GM13977 (cell line): ENCODE measurements around the gene HCFC1R1.
A peak's percentile ranks its signal among the peaks of the same experiment; 100 is the strongest.
"Not testable (repeated sequence)": the region's sequence is repeated elsewhere in the genome, so short reads cannot be mapped to it uniquely, and the experiment has no call there.

Experiments used
- DNase-seq: peaks from one replicate; pipeline ENCODE4 v3.0.0; 2012; ENCODE audit warnings: low spot score
- in situ Hi-C: fragments of 300-500 bp; cut with MboI; formaldehyde crosslinking; loops from one replicate; pipeline ENCODE4 v1.12.0; 2022; ENCODE audit warnings: low sequenced_read_pairs, low pct_unique_long_range_greater_than_20kb, mixed read lengths, inconsistent platforms; ENCODE audit not compliant: unreplicated experiment
- TF ChIP-seq, protein P1 (sequence below): IDR thresholded peaks from 2 replicates; pipeline ENCODE4 v1.5.1; 2012; ENCODE audit warnings: mild to moderate bottlenecking, control low read depth; ENCODE audit not compliant: insufficient read depth; ENCODE audit errors: extremely low read depth, missing control alignments

The HCFC1R1 gene, protein sequence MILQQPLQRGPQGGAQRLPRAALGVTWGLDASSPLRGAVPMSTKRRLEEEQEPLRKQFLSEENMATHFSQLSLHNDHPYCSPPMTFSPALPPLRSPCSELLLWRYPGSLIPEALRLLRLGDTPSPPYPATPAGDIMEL

DNA sequence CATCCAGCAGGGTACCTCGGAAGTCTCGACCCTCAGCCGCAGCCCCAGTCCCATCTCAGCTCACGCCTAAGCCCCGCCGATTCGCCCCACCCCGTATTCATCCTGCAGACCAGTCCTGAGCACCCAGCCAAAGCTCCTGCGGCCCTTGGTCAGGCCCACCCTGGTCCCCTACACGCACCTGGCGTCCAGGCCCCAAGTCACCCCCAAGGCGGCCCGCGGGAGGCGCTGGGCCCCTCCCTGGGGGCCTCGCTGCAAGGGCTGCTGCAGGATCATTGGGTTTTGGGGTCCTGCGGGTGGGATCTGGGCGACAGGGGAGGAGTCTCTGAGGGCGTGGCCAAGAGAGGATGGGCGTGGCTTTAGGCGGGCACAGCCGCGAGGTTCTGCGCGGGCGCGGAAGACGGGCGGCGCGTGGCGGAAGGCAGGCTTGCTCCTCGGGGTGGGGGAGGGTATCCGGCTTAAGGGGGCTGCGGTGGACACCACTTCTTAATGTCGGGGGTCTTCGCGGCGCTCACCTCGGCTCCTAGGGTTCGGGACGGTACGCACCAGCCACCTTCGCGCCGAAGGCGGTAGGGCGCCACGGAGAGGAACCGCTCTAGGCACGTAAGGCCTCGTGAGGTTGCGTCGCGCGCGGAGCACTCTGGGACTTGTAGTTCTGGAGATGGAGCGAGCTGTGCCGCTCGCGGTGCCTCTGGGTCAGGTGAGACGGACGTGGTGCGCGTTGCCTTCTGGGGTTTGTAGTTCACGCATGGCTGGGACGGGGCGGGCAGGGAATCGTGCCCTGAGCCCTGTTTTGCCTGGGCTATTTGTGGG is at the start of gene HCFC1R1, which contains the start of gene THOC6:
Gene HCFC1R1, minus strand, starts transcription at position 274 of the 810 bp plus-strand sequence. Its CDS starts 1 bp downstream, at position 273.
Gene THOC6, plus strand, starts transcription at position 367 of the 810 bp plus-strand sequence. Its CDS starts 292 bp downstream, at position 659.
- in situ Hi-C loops = no loop called here
- TF ChIP-seq, protein P1, sequence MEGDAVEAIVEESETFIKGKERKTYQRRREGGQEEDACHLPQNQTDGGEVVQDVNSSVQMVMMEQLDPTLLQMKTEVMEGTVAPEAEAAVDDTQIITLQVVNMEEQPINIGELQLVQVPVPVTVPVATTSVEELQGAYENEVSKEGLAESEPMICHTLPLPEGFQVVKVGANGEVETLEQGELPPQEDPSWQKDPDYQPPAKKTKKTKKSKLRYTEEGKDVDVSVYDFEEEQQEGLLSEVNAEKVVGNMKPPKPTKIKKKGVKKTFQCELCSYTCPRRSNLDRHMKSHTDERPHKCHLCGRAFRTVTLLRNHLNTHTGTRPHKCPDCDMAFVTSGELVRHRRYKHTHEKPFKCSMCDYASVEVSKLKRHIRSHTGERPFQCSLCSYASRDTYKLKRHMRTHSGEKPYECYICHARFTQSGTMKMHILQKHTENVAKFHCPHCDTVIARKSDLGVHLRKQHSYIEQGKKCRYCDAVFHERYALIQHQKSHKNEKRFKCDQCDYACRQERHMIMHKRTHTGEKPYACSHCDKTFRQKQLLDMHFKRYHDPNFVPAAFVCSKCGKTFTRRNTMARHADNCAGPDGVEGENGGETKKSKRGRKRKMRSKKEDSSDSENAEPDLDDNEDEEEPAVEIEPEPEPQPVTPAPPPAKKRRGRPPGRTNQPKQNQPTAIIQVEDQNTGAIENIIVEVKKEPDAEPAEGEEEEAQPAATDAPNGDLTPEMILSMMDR = no peak
- peak; percentile 95 for DNase-seq

DNA sequence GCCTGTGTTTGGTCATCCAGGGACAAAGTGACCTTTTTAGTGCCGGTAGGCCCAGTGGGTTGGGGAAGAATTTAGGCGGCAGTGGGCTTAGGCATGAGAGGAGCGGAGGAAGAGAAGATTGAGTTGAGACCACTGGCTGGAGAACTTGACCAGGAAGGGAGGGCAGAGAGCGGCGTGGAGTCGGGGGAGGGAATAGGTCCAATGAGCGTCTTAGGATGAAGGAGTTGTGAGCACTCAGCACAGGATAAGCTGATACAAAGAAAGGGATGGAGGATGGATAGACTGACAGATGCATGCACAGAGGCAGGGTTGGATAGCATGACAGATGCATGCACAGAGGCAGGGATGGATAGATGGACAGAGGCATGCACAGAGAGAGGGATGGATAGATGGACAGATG is 49.7 kb upstream of the HCFC1R1 start:
- in situ Hi-C loops = no loop called here
- no peak for DNase-seq
- TF ChIP-seq, protein P1 = no peak

DNA sequence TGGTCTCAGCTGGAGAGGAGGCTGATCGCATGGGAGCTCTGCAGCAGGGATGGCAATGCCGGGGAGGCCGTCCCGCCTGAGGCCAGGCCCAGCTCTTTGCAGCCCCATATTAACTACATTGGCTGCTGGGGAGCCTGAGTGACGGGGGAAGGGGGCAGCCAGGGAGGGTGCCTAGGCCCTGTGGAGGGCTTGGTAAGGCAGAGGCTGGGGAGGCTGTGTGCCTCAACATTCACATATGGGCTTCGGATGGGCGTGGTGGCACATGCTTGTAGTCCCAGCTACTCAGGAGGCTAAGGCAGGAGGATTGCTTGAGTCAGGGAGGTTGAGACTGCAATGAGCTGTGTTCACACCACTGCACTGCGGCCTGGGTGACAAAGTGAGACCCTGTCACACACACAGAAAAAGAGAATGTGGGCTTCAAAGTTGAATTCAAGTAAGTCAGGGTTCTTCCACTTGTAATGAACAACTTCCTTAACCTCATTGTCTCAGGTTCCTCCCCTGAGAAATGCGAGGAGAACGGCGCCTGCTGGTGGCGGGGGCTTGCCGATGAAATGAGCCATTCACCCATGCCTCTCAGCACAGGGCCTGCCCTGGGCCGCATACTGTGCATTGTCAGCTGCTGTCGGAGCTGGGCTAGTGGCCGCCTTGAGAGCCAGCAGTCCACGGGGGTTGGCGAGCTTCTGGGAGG is 49.0 kb upstream of the HCFC1R1 start:
- TF ChIP-seq, protein P1 = peak; percentile 19
- DNase-seq, in situ Hi-C loops: not testable (repeated sequence)

DNA sequence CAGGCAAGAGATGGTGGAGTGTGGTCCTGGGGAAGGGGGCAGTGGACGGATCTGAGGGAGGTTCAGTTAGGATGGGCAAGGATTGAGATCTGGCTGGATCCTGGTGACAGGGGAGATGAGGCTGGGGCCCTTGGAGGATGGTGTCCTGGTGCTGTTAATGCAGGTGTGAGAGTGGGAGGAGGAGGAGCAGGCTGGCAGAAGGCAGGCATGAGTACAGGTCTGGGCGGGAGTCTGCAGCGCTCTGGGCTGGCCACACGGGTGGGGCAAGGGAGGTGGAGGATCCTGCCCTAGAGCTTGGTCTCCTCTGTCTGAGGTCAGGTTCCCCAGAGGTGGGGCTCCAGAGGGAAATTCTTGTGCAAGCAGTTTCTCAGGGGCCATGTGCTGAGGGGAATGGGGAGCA is 48.4 kb upstream of the HCFC1R1 start:
- DNase-seq, in situ Hi-C loops: not testable (repeated sequence)

DNA sequence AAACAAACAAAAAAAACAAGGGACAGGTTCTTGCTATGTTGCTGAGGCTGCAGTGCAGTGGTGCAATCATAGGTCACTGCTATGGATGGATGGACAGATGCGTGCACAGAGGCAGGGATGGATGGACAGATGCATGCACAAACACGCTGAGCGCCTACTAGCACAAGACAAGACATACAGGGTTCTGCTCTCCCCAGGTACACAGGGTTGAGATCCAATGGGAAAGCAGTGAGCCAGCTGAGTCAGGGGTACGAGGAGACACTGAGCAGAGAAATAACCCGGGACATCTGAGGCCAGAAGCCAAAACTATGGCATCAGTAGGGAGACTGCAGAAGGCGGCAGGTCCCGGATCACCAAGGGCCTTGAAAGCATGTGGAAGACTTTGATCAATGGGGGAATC is 47.9 kb upstream of the HCFC1R1 start:
- in situ Hi-C loops = no loop called here
- DNase-seq = no peak

DNA sequence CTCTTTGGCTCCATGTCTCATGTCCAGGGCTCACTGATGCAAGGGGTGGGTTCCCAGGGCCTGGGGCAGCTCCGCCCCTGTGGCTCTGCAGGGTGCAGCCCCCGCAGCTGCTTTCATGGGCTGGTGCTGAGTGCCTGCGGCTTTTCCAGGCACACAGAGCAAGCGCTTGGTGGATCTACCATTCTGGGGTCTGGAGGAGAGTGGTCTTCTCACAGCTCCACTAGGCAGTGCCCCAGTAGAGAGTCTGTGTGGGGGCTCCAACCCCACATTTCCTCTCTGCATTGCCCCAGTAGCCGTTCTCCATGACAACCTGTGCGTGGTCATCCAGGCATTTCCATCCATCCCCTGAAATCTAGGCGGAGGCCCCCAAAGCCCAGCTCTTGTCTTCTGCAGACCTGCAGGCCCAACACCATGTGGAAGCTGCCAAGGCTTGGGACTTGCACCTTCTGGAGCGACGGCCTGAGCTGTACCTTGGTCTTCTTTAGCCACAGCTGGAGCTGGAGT is 46.9 kb upstream of the HCFC1R1 start:
- DNase-seq = no peak
- TF ChIP-seq, protein P1 = no peak
- in situ Hi-C loops = no loop called here

More for the DNA sequence above, 47.9 kb upstream of the HCFC1R1 start:
- TF ChIP-seq, protein P1 = no peak

DNA sequence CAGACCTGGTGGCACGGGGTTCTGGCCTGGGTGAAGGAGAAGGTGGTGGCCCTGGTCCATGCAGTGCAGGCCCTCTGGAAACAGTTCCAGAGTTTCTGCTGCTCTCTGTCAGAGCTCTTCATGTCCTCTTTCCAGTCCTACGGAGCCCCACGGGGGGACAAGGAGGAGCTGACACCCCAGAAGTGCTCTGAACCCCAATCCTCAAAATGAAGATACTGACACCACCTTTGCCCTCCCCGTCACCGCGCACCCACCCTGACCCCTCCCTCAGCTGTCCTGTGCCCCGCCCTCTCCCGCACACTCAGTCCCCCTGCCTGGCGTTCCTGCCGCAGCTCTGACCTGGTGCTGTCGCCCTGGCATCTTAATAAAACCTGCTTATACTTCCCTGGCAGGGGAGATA is 45.4 kb upstream of the HCFC1R1 start:
- in situ Hi-C loops = loop anchor here (10.0 kb wide), 1 partner anchor 96 kb away; no protein-coding TSS in a partner anchor
- not testable (repeated sequence) for DNase-seq
